Measurements from ENCODE around the gene IGSF21.

Gene IGSF21

DNA sequence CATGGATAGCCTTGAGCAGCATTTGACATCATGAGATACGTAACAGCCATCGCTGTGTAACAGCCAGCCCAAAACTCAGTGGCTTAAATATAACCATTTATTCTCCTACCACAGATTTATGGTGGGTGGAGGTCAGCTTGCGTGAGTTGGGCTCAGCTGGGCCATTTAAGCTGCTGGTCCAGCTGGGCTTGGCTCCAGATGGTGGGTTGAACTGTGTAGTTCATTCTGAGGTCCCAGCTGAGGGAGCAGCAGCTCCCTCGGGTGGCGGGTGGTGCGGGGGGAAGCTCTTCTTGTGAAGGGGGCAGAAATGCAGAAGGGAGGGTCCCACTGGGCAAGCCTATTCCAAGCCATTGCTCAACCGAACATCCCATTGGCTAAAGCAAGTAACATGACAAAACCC is 75.9 kb downstream of the IGSF21 start:
- FAIRE-seq, result no peak

DNA sequence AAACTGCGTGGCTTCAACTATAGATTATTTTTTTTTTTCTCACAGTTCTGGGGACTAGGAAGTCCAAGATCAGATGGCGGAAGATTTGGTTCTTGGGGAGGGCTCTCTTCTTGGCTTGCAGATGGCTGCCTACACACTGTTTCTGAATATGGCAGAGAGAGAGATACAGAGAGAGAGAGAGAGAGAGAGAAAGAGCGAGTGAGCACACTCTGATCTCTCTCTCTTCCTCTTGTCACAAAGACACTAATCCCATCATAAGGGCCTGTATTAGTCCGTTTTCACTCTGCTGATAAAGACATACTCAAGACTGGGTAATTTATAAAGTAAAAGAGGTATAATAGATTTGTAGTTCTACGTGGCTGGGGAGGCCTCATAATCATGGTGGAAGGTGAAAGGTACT is 79.5 kb downstream of the IGSF21 start:
- FAIRE-seq, result no peak

DNA sequence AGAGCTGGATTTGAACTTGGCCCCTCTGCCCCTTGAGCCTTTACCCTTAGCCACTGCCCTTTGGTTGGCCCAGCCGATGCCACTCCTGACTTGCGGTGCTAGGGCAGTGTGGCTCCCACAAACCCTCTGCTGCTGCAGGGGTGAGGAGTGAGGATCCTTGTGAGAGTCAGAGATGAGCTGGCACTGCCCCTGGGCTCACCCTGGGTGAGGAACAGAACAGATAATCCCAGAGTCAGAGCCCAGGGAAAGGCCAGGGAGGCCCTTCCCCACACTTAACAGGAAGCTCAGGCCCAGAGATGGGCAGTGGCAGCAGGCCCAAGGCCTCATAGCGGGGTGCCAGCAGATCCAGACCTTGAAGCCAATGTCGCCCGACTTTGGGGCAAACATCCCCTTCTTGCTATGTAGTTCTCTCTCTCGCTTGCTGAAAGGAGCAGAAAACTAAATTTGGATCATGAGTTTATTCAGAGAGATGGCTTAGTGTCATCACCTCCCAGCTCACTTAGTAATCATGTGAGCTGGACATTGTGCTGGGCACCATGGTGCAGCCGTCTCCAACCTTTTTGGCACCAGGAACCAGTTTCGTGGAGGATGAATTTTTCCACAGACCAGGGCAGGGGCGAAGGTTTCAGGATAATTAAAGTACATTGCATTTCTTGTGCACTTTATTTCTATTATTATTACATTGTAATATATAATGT is 81.4 kb downstream of the IGSF21 start:
- FAIRE-seq, result no peak

DNA sequence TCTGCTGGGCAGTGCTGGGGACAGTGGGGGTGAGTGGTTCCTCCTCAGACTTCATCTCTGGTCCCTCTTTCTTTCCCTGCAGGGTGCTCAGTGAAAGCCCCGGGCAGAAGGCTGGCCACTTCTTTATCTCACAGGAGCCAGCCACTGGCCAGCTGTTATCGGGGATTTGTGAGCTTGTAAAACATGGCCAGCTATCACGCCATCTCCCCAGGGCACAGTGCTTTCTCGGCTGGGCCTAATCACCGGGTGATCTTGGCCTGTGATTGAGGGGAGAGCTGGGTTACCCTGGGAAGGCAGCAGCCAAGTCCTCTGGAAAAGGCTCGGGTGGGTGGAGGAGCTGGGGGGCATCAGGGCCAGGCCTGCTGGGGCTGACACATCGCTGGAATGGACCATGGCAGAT is 83.0 kb downstream of the IGSF21 start:
- FAIRE-seq, result no peak

DNA sequence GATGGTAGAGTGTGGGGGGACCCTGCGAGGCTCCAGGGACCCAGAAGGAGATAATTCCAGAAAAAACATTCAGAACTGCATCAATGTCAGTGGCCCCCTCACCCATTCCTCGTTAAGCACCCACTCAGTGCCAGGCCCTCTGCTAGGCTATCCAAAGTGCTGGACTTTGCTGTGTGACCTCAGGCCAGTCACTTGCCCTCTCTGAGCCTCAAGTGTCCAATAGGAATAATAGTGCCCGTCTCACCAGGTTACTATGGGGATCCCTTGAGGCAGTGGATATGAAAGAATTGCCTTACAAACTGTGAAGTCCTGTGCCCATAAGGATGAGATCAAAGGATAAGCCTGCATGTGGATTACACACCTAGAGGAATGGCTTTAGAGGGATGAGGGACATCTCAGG is 83.4 kb downstream of the IGSF21 start:
- FAIRE-seq, result no peak

DNA sequence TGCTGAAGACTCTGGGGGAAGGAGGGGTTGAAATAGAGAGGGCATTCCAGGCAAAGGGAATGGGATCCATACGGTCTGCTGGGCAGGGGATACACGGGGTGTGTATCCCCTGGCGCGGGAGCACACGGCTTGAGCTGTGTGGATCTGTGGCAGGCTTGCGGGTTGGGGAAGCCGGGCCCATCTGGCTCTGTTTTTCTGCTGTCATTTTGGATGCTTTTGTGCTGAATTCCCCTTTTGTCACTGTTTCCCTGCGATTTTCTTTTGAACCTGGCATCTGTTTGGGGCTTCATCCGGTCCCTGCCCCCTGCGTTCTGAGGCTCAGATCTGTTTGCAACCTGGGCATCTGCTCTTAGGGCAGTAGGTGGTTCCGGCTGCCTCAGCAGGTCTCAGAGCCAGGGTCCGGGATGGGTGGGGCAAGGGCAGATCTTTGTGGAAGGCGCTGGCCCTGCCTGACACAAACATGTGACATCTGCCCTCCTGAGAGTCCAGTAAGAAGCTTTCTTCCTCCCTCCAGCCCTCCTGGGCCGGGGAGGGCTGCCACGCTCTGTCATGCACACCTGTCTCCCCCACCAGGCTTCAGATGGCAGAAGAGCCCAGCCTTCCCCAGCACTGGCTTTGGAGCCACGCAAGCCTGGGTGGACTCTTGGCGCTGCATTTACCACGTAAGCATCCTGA is 84.0 kb downstream of the IGSF21 start:
- FAIRE-seq, result no peak

DNA sequence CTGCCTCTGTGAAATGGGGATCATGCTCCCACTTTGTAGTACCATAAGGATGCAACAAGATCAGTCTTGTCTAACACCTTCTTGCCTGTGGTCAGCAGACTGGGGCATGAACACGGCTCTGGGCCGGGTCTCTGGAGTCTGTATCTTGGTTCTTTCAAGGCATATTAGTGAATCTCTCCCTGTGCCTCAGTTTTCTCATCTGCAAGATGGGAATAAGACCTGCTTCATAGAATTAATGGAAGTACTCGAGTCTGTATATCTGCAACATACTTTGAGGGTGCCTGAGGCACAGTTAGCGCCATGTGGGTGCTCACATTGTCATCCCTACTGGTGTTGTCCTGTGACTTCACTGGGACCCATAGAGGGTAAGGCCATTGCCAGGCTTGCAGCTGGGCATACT is 84.6 kb downstream of the IGSF21 start:
- no peak for FAIRE-seq

DNA sequence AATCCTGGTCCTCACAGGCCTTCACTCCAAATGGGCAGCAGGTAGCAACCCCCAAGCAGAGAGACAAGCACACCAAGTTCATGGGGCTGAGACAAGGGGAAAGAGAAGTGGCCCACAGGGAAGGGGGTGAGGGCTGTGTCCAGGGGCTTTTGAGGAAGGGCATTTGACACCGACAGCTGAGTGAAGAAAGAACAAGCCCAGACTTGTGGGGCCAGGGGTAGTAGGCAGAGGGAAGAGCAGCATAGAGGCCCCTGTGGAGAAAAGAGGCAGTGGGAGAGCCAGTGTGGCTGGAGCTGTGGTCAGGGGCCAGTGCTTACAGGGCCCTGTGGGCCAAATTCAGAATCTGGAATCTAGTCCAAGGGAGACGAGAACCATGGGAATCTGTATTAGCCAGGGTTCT is 85.4 kb downstream of the IGSF21 start:
- FAIRE-seq, result no peak

DNA sequence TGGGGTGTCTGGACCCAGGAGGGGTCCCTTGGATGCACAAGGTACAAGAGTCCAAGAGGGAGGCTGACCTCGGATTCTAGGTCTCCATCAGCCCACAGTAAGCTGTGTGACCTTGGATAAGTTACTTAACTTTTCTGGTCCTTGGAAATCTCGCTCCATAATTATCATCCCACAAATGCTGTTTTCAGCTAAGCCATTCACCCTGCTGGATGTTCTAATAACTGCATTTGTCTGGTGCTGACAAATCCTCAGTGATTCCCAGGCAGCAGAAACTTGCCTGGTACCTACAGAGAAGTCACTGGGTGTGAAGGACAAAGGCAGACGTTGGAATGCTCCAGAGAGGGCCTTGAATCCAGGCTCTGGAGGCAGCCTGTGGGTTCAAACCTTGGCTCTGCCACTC is 89.7 kb downstream of the IGSF21 start:
- FAIRE-seq, result no peak

DNA sequence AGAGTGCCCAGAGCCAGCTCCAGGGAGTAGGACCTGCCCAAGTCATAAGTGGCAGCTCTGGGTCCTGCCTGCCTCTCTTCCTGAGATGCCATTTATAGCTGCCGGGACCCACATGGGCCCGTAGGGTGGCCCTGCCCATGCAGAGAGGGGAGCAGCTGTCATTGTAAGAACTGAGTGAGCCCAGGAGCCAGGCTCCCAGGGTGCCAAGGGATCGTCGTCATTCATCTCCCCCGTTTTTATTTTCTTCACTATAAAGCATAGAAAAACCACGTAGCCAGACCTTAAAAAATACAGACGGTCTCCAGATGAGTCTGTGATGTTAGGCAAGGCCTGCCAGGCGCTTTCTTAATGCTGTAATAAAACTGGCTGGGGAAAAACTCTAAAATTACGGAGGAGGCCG is 90.7 kb downstream of the IGSF21 start:
- FAIRE-seq, result no peak

DNA sequence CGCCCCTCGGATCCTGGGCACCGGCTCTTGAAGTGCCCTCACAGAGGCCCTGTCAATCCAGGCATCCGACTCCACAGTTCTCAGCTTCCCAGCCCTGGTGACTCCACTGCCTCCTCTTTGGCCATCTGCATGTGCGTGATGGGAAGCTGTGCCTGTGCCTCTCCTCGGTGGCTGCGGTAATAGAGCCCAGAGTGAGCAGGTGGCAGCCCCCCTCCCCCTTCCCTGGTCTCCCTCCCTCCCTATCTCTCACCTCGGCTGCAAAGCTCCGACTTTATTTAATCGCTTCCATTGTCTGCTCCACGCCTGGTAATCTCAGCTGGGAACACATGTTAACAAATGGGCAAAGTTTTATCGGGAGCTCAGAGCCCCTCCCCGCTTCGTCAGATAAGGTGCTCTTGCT is 91.9 kb downstream of the IGSF21 start:
- FAIRE-seq, result no peak

DNA sequence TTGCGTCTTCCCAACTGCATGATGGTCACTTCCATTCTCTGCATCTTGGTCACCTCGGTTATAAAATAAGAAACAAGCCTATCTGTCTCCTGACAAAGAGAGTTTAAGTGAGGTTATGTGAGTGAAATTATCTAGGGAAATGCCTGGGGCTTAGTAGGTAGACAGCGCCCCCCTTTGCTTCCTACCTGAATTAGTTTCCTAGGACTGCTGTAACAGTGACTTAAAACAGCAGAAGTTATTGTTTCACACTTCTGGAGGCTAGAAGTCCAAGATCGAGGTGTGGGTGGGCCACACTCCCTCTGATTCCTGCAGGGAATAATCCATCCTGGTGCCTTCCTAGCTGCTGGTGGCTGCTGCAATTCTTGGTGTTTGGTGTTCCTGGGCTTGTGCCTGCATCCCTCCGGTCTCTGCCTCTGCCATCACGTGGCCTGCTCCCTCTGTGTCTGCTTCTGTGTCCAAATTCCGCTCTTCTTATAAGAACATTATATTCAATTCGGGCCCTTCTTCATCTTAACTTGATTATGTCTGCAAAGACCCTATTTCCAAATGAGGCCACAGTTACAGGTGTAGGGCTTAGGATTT is 92.6 kb downstream of the IGSF21 start:
- no peak for FAIRE-seq

DNA sequence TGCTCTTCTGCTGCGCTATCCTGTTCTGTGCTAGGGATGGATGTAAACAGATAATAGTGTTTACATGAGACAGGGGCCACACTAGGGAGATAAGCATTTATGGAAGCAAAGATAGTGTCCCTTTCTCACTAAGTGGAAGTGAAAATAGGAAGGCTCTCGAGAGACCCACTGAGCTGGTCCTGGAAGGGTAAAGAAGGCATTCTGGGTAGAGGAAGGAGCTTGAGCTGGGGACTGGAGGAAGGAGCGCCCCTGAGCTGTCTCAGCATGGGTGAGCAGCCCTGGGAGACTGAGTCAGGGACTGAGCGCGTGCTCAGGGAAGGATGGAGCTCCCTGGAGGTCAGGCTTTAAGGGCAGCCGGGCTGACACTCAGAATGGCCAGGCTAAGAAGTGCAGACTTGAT is 93.3 kb downstream of the IGSF21 start:
- FAIRE-seq, result no peak

DNA sequence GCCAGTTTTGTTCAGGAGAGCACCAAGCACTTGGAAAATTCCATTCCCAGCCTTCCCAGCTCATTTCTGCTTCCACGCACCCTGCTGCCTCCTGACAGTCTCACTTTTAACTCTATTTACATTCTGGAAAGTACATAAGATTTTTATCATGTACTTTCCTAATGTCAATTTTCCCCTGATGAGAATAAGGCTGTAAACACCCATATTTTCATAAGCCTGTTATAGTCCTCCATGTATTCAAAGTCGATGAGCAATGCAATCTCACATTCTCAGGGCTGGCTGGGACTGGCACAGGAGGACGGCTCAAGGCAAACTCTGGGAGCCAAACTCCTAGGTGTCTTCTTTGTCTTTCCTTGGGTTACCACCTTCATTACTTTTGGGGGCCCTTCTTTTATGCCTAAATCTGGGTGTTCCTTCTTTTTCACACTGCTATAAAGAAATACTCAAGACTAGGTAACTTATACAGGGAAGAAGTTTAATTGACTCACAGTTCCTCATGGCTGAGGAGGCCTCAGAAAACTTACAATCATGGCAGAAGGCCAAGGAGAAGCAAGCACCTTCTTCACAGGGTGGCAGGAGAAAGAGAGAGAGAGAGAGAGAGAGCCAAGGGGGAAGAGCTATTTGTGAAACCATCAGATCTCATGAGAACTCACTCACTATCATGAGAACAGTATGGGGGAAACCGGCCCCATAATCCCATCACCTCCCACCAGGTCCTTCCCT is 94.6 kb downstream of the IGSF21 start:
- FAIRE-seq, result no peak

DNA sequence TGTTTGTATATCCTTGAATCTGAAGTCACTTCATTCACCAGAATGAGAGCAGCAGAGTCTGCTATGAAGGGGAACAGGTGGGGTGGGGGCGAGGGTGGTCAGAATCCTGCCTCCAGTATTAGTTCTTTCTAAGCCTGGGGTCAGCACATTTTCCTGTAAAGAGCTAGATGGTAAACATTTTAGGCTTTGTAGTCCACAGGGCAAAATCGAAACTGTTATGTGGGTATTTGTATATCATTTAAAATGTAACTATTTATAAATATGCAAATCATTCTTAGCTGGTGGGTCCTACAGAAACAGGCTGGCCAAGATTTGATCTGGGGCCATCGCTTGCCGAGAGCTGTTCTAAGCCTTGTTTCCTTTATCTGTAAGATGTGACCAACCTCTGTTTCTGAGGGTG is 96.0 kb downstream of the IGSF21 start:
- FAIRE-seq, result no peak

DNA sequence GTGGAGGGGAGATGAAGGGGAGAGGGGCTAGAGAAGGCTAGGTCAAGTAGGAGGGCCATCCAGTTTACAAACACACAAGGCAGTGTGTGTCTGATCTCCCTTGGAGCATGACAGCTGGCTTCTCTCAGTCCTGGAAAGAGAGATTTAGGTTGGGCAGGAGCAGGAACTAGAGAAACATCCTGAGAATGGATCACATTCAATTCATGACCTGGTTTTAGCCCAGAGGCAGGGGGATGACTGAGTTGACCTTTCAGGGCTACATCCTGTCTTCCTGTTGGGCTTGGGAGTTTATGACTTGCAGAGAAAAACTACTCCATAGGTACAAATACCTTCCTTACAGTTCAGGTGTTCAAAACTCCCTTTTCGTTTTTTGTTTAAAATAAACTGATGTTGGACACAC is 97.0 kb downstream of the IGSF21 start:
- FAIRE-seq, result no peak

DNA sequence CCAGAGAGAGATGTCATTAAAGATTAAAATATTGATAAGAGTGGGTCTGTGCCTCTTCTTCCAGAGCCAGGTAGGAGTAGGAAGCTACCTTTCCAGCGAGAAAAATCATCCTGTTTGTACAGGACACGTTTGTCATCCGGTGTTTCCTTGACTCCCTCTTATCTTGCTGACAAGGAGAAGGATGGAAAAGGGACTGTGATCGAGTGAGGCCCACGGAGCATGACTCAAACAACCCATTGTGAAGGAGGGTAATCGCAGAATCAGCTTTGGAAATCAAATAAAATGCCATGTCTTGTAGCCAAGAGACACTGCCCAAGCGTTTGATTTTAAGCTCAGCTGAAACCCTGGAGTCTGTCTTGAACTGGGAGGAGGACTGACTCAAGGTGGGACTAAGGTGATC is 97.7 kb downstream of the IGSF21 start:
- no peak for FAIRE-seq

DNA sequence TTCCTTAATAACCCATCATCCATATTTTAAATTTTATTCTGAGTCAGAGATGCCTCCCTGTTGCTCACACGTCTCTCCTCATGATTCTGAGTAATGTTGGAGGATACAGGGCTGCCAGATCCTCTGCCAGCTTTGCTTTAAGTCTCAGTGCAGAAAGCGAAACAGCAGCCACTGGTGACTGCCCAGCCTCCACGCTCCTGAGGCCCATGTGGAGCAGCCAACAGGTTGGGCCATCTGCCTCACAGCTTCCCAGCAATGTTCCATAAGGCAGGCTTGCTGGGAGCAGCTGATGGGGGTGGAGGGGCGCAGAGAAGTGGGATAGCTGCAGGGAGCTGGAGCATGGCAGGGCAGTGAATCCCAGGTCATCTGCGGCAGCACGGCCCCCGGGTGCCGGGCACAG is 104.2 kb downstream of the IGSF21 start:
- no peak for FAIRE-seq

DNA sequence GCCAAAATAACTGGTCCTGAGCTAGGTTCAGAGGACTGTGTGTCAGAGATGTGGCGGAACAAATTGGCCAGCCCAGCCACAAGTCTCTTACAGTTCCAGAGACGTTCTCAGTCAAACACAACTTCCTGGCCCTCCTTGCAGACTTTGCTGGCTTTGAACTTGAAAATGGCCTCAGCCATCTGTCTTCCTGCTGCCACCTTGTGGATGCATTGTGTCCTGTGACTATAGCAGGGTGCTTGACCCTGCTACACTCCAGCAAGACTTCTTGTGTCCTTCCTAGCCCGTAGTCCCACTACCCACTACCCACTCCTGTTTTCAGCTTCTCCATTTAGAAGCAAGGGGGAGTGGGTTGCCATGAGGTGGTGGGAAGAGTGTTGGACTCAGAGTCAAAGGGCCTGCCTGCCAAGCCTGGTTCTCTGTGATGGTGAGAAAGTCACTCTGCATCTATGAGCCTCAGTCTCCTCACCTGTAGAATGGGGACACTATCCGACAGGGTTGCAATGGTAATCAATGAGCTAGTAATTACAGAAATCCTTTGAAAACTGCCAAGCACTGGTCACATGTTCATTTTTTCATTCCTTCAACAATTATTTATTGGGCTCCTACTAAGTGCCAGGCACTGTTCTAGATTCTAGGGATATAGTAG is 109.9 kb downstream of the IGSF21 start:
- FAIRE-seq, result no peak

DNA sequence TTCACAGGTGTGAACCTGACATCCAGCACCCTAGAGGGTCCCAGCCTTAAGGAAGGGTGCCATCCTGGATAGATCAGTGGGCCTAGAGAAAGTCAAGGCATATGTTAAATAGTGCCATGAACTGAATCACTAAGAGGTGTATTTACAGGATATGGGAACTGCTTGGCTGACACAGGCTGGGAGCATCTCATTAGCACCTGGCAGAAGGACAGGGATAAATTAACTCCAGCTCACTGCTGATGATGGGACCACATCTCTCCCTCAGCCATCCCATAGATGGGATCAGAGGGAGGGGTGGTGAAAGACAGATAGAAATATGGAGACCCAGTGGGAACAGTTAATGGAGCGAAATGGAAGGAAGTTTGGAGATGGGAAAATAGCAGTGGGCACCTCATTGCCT is 122.0 kb downstream of the IGSF21 start:
- FAIRE-seq, result no peak

DNA sequence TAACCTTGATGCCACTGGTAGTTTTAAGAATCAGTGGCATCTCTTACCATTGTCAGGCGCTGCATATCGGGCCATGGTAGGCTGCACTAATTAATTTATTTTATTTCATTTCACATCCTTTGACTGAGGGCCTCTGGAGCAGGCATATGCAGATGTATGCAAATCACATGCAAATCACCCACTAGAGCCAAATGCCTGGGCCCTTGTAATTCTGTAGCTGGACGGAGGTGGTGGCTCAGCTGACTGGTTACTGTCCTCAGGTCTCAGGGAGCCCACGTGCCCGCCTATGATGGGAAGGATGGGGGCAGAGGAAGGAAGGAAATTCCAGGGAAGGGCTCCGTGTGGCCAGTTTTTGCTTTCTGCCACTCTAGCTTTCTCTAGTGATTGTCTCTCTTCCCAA is 122.7 kb downstream of the IGSF21 start:
- FAIRE-seq, result no peak

DNA sequence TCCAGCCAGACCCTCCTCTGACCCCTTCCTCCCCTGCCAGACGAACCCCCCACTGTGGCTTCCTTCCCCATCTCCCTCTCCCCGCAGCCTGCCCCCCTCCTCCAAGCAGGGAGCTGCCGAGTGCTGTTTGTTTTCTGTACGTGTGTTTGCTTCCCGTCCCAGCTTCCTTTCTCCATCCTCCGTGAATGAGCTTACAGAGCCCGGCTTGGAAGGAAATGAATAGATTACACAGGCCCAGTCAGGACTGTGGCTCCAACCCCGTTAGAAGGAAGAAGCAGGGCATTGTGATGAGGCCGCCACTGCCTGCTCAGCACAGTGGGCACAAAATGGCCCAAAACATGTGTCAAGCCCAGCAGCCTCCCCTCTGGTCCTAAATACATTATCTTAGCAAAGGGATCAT is 123.2 kb downstream of the IGSF21 start:
- no peak for FAIRE-seq

DNA sequence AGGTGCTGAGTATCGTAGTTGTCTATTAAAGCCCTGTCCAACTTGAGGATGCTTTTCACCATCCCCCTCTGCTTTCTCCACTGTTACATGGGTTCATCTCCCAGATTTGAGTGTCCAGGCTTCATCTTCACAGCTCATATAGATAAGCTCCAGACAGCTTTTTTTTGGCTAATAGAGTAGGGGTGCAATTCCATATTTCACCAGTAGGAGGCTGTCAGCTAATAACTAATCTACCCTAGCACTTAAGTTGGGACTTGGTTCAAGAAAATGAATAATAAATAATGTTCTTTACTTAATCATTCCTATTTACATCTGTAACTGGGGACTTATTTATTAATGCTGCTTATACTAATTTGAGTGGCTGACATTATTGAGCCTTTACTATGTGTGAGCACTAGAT is 124.5 kb downstream of the IGSF21 start:
- FAIRE-seq, result no peak

Measured in colon (tissue), 2 donors.